Cardiac fibroblast (primary cell): ENCODE results near the gene FITM1.

ENCODE experiments used
- DNase-seq, 2 donors: peaks; one replicate each; pipeline versions ENCODE4 v3.0.0 to v3.0.0-alpha.2; 2010; ENCODE audit warnings: low read depth in 2 of 2
- H3K4me3 ChIP-seq, 2 donors: replicated peaks in 1 of 2; 1 replicate in 1 of 2; 2 replicates in 1 of 2; pipeline ENCODE4 v1.5.1; 2011; ENCODE audit warnings: low read depth in 2 of 2, low read length in 2 of 2, mild to moderate bottlenecking in 2 of 2, moderate library complexity in 1 of 2
- CTCF ChIP-seq: IDR thresholded peaks from one replicate; pipeline ENCODE4 v1.5.1; 2011; ENCODE audit warnings: low read depth, mild to moderate bottlenecking, low read length, inconsistent platforms

FITM1 gene

GRCh38 chr14:24106672-24107271 lies 23.7 kb upstream of the FITM1 start:
- H3K4me3 ChIP-seq, result no peak overlapping the region
- no peak for TF ChIP-seq CTCF
- DNase-seq, result no peak

GRCh38 chr14:24108336-24108874 lies 22.1 kb upstream of the FITM1 start:
- H3K4me3 ChIP-seq, result no peak overlapping the region
- TF ChIP-seq CTCF, result no peak
- DNase-seq, result no peak

GRCh38 chr14:24110060-24110459 lies 20.4 kb upstream of the FITM1 start:
- TF ChIP-seq CTCF, result no peak
- no peak for DNase-seq
- H3K4me3 ChIP-seq, result no peak overlapping the region

GRCh38 chr14:24110523-24110922 lies 19.9 kb upstream of the FITM1 start:
- TF ChIP-seq CTCF, result no peak
- DNase-seq, result no peak
- no peak overlapping the region for H3K4me3 ChIP-seq

GRCh38 chr14:24113379-24113800 lies 17.1 kb upstream of the FITM1 start:
- peak overlapping the region; percentile 71 to 91 for H3K4me3 ChIP-seq
- TF ChIP-seq CTCF, result no peak
- DNase-seq, result no peak

GRCh38 chr14:24113801-24114531 lies 16.5 kb upstream of the FITM1 start:
- DNase-seq, result peak; percentile 84 to 88
- H3K4me3 ChIP-seq, result peak overlapping the region; percentile 71 to 91
- TF ChIP-seq CTCF, result no peak
